ENCODE data around the gene LAMB1.
"Not testable (repeated sequence)": the region's sequence is repeated elsewhere in the genome, so short reads cannot be mapped to it uniquely, and the experiment has no call there.

The LAMB1 gene

GRCh38 chr7:108002726-108003598 is at the start of gene LAMB1:
TSS of gene LAMB1 (minus strand) at chr7:108003161. CDS start at chr7:108002885, 276 bp downstream.
- ATAC-seq: peak; percentile 30
- no peaks in the 10 kb centered on the region for H3K9me3 Mint-ChIP-seq
- peaks cover 67% of the 10 kb centered on the region for H3K27me3 Mint-ChIP-seq
- peak; percentile 19 for DNase-seq
- H3K4me1 Mint-ChIP-seq: peaks cover 15% of the 10 kb centered on the region
- H3K4me3 Mint-ChIP-seq: peak within 1 kb of the TSS; percentile 74
- H3K36me3 Mint-ChIP-seq (ENCODE audit: low read depth): no peaks in the 10 kb centered on the region
- H3K27ac Mint-ChIP-seq: no peak within 1 kb of the TSS

GRCh38 chr7:108051454-108051853 is 48.5 kb upstream of the LAMB1 start:
- no peak for DNase-seq
- peaks cover 6% of the 10 kb centered on the region for H3K4me1 Mint-ChIP-seq

GRCh38 chr7:108049962-108050361 is 47.0 kb upstream of the LAMB1 start:
- H3K27ac Mint-ChIP-seq: no peak overlapping the region

More at GRCh38 chr7:108051454-108051853, 48.5 kb upstream of the LAMB1 start:
- Mint-ChIP-seq H3K27ac (no peak overlapping the region), H3K36me3 (ENCODE audit: low read depth) (no peaks in the 10 kb centered on the region), H3K9me3 (no peaks in the 10 kb centered on the region), H3K4me3 (no peak overlapping the region), H3K27me3 (no peaks in the 10 kb centered on the region)
- no peak for ATAC-seq

GRCh38 chr7:108048422-108048821 is 45.5 kb upstream of the LAMB1 start:
- Mint-ChIP-seq H3K27ac (no peak overlapping the region), H3K9me3 (no peaks in the 10 kb centered on the region), H3K4me1 (peaks cover 6% of the 10 kb centered on the region), H3K4me3 (no peak overlapping the region), H3K27me3 (peaks cover 3% of the 10 kb centered on the region), H3K36me3 (ENCODE audit: low read depth) (no peaks in the 10 kb centered on the region)
- DNase-seq (no peak), ATAC-seq (no peak)

More at GRCh38 chr7:108049962-108050361, 47.0 kb upstream of the LAMB1 start:
- DNase-seq (no peak), ATAC-seq (no peak)
- Mint-ChIP-seq H3K9me3 (no peaks in the 10 kb centered on the region), H3K36me3 (ENCODE audit: low read depth) (no peaks in the 10 kb centered on the region), H3K4me3 (no peak overlapping the region), H3K27me3 (no peaks in the 10 kb centered on the region), H3K4me1 (peaks cover 6% of the 10 kb centered on the region)

GRCh38 chr7:108046952-108047506 is 44.1 kb upstream of the LAMB1 start:
- H3K4me1 Mint-ChIP-seq: peaks cover 6% of the 10 kb centered on the region
- no peak overlapping the region for H3K27ac Mint-ChIP-seq
- H3K36me3 Mint-ChIP-seq (ENCODE audit: low read depth): no peaks in the 10 kb centered on the region
- peaks cover 3% of the 10 kb centered on the region for H3K27me3 Mint-ChIP-seq
- ATAC-seq (no peak), DNase-seq (no peak)
- H3K9me3 Mint-ChIP-seq: no peaks in the 10 kb centered on the region
- H3K4me3 Mint-ChIP-seq: no peak overlapping the region

GRCh38 chr7:108045669-108046068 is 42.7 kb upstream of the LAMB1 start:
- Mint-ChIP-seq H3K36me3 (ENCODE audit: low read depth) (no peaks in the 10 kb centered on the region), H3K4me3 (no peak overlapping the region), H3K9me3 (no peaks in the 10 kb centered on the region), H3K27me3 (peaks cover 3% of the 10 kb centered on the region), H3K27ac (no peak overlapping the region), H3K4me1 (peaks cover 6% of the 10 kb centered on the region)
- ATAC-seq: no peak
- DNase-seq: no peak

GRCh38 chr7:108045154-108045553 is 42.2 kb upstream of the LAMB1 start:
- Mint-ChIP-seq H3K4me3 (no peak overlapping the region), H3K36me3 (ENCODE audit: low read depth) (no peaks in the 10 kb centered on the region)

GRCh38 chr7:108044345-108044744 is 41.4 kb upstream of the LAMB1 start:
- H3K4me3 Mint-ChIP-seq: no peak overlapping the region
- ATAC-seq (no peak), DNase-seq (no peak)
- H3K9me3 Mint-ChIP-seq: no peaks in the 10 kb centered on the region
- peaks cover 6% of the 10 kb centered on the region for H3K4me1 Mint-ChIP-seq
- H3K27me3 Mint-ChIP-seq: peaks cover 5% of the 10 kb centered on the region
- H3K36me3 Mint-ChIP-seq (ENCODE audit: low read depth): no peaks in the 10 kb centered on the region
- no peak overlapping the region for H3K27ac Mint-ChIP-seq

More at GRCh38 chr7:108045154-108045553, 42.2 kb upstream of the LAMB1 start:
- no peaks in the 10 kb centered on the region for H3K9me3 Mint-ChIP-seq
- DNase-seq (no peak), ATAC-seq (no peak)
- no peak overlapping the region for H3K27ac Mint-ChIP-seq
- H3K4me1 Mint-ChIP-seq: peaks cover 6% of the 10 kb centered on the region
- peaks cover 3% of the 10 kb centered on the region for H3K27me3 Mint-ChIP-seq

- Mint-ChIP-seq H3K4me3 (no peak overlapping the region), H3K27ac (no peak overlapping the region), H3K27me3 (peaks cover 2% of the 10 kb centered on the region), H3K36me3 (ENCODE audit: low read depth) (no peaks in the 10 kb centered on the region), H3K4me1 (no peaks in the 10 kb centered on the region), H3K9me3 (no peaks in the 10 kb centered on the region)
- DNase-seq: no peak
- no peak for ATAC-seq
Observed at GRCh38 chr7:108038986-108039385, 36.0 kb upstream of the LAMB1 start.

GRCh38 chr7:108037741-108038140 is 34.8 kb upstream of the LAMB1 start:
- Mint-ChIP-seq H3K27ac (no peak overlapping the region), H3K36me3 (ENCODE audit: low read depth) (no peaks in the 10 kb centered on the region), H3K27me3 (peaks cover 2% of the 10 kb centered on the region), H3K9me3 (no peaks in the 10 kb centered on the region), H3K4me3 (no peak overlapping the region), H3K4me1 (no peaks in the 10 kb centered on the region)
- ATAC-seq (no peak), DNase-seq (no peak)

GRCh38 chr7:108037140-108037539 is 34.2 kb upstream of the LAMB1 start:
- Mint-ChIP-seq H3K36me3 (ENCODE audit: low read depth) (no peaks in the 10 kb centered on the region), H3K4me1 (no peaks in the 10 kb centered on the region)
- ATAC-seq: no peak

GRCh38 chr7:108034586-108034985 is 31.6 kb upstream of the LAMB1 start:
- no peaks in the 10 kb centered on the region for H3K9me3 Mint-ChIP-seq
- peaks cover 2% of the 10 kb centered on the region for H3K27me3 Mint-ChIP-seq
- no peaks in the 10 kb centered on the region for H3K4me1 Mint-ChIP-seq
- ATAC-seq: no peak
- no peak for DNase-seq
- no peak overlapping the region for H3K27ac Mint-ChIP-seq
- H3K36me3 Mint-ChIP-seq (ENCODE audit: low read depth): no peaks in the 10 kb centered on the region
- no peak overlapping the region for H3K4me3 Mint-ChIP-seq

More at GRCh38 chr7:108037140-108037539, 34.2 kb upstream of the LAMB1 start:
- no peak overlapping the region for H3K27ac Mint-ChIP-seq
- no peaks in the 10 kb centered on the region for H3K9me3 Mint-ChIP-seq
- peaks cover 2% of the 10 kb centered on the region for H3K27me3 Mint-ChIP-seq
- no peak overlapping the region for H3K4me3 Mint-ChIP-seq
- no peak for DNase-seq

- no peak for DNase-seq
- Mint-ChIP-seq H3K27me3 (peaks cover 5% of the 10 kb centered on the region), H3K36me3 (ENCODE audit: low read depth) (no peaks in the 10 kb centered on the region), H3K4me3 (no peak overlapping the region), H3K4me1 (no peaks in the 10 kb centered on the region), H3K27ac (no peak overlapping the region), H3K9me3 (no peaks in the 10 kb centered on the region)
- no peak for ATAC-seq
Observed at GRCh38 chr7:108033776-108034497, 31.0 kb upstream of the LAMB1 start.

- not testable (repeated sequence) for H3K27me3 Mint-ChIP-seq; H3K4me1 Mint-ChIP-seq; H3K27ac Mint-ChIP-seq; H3K36me3 Mint-ChIP-seq (ENCODE audit: low read depth); H3K9me3 Mint-ChIP-seq; DNase-seq; ATAC-seq; H3K4me3 Mint-ChIP-seq
Observed at GRCh38 chr7:108033309-108033708, 30.3 kb upstream of the LAMB1 start.

- no peak overlapping the region for H3K27ac Mint-ChIP-seq
- H3K36me3 Mint-ChIP-seq (ENCODE audit: low read depth): no peaks in the 10 kb centered on the region
- H3K9me3 Mint-ChIP-seq: no peaks in the 10 kb centered on the region
- peaks cover 8% of the 10 kb centered on the region for H3K27me3 Mint-ChIP-seq
- H3K4me3 Mint-ChIP-seq: no peak overlapping the region
- ATAC-seq (no peak), DNase-seq (no peak)
- H3K4me1 Mint-ChIP-seq: no peaks in the 10 kb centered on the region
Observed at GRCh38 chr7:108030516-108030915, 27.6 kb upstream of the LAMB1 start.

All from activated naive CD8-positive, alpha-beta T cell treated with anti-CD3 and anti-CD28 coated beads, Interleukin-2, amount 50 U/mL, for 24 hours (primary cell).